ENCODE measurements around the gene NTF3.
A peak's percentile ranks its signal among the peaks of the same experiment; 100 is the strongest.

NTF3 gene

GRCh38 chr12:5416571-5416970 is 15.3 kb upstream of the NTF3 start:
- Mint-ChIP-seq H3K4me1 (no peaks in the 10 kb centered on the region), H3K4me3 (no peak overlapping the region), H3K27me3 (peaks cover 13% of the 10 kb centered on the region), H3K36me3 (ENCODE audit: low read depth) (no peaks in the 10 kb centered on the region), H3K27ac (no peak overlapping the region), H3K9me3 (no peaks in the 10 kb centered on the region)
- ATAC-seq, result no peak
- no peak for DNase-seq

DNA sequence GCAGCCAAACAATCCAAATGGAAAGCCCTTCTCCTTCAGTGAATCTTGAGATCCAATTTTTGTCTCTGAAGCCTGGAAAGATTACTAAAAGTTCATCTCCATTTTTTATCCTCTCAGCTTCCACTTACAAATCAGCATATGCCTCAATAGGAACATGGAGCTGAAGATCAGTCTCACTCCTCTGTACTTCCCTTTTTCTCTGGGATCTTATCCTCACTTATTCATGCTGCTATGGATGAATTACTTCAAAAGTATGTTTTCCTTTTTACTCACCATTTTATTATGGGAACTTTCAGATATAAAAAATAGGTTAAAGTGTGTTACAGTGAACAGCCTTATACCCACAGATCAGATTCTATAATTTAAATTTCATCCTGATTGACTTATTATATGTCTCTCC is 14.4 kb upstream of the NTF3 start:
- DNase-seq (no peak), ATAC-seq (no peak)
- no peaks in the 10 kb centered on the region for H3K36me3 Mint-ChIP-seq (ENCODE audit: low read depth)
- no peak overlapping the region for H3K27ac Mint-ChIP-seq
- no peaks in the 10 kb centered on the region for H3K9me3 Mint-ChIP-seq
- peaks cover 15% of the 10 kb centered on the region for H3K27me3 Mint-ChIP-seq
- H3K4me1 Mint-ChIP-seq, result no peaks in the 10 kb centered on the region
- H3K4me3 Mint-ChIP-seq, result no peak overlapping the region

GRCh38 chr12:5428332-5429221 is 3.3 kb upstream of the NTF3 start:
- peaks cover 11% of the 10 kb centered on the region for H3K4me1 Mint-ChIP-seq
- no peak for ATAC-seq
- H3K9me3 Mint-ChIP-seq, result no peaks in the 10 kb centered on the region
- H3K4me3 Mint-ChIP-seq, result no peak overlapping the region
- H3K36me3 Mint-ChIP-seq (ENCODE audit: low read depth), result no peaks in the 10 kb centered on the region
- H3K27ac Mint-ChIP-seq, result no peak overlapping the region
- DNase-seq, result no peak
- H3K27me3 Mint-ChIP-seq, result peaks cover 46% of the 10 kb centered on the region

GRCh38 chr12:5429741-5430557 is 2.0 kb upstream of the NTF3 start:
- ATAC-seq (no peak), DNase-seq (no peak)
- Mint-ChIP-seq H3K4me1 (peaks cover 11% of the 10 kb centered on the region), H3K27me3 (peaks cover 46% of the 10 kb centered on the region), H3K36me3 (ENCODE audit: low read depth) (no peaks in the 10 kb centered on the region), H3K9me3 (no peaks in the 10 kb centered on the region), H3K4me3 (no peak overlapping the region), H3K27ac (no peak overlapping the region)

DNA sequence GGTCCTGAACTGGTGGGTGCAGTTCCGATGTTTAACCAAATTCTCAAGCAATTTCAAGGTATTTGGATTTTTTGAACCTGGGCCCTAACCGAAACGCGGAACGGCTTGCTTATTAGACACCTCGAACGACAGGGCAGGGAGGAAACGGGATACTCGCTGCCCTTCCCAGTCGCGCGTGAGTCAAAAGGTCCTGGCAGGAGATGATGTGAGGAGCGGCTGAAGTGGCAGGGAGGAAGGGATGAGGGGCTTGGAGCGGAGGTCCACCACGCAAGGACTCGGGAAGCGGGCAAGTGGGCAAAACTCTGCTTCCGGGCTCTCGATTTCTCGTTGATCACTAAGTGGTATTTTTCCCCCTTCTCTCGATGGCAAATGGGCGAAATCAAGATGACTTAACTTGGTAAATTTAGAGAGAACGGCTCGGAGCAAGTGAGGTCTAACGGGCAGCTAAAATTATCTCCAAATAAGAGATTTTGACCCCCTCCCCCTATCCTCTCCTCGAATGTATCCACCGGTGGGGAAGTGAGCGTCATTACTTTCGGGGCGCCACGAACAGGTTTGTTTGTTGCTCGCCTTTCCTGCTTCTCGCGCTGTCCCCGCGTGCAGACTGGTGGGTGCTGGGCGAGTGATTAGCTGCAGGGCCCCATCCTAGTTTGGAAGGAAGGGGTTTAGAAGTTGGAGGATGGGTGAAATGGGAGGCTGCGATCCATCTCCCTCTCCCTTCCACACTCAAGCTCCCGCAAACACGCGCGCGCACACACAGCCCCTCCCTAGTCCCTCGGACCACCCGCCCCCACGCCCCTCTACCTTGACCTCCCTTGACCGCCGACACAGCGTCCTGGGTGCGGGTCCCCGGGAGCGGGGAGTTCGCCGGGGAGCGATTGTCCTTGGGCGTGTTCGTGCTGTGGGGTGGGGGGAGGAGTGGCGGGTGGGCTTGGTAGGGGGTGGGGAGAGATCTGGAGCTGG is 986 bp upstream of the NTF3 start:
- ATAC-seq (no peak), DNase-seq (no peak)
- Mint-ChIP-seq H3K9me3 (no peaks in the 10 kb centered on the region), H3K36me3 (ENCODE audit: low read depth) (no peaks in the 10 kb centered on the region), H3K4me3 (no peak overlapping the region), H3K4me1 (peaks cover 11% of the 10 kb centered on the region), H3K27me3 (peaks cover 44% of the 10 kb centered on the region), H3K27ac (no peak overlapping the region)

DNA sequence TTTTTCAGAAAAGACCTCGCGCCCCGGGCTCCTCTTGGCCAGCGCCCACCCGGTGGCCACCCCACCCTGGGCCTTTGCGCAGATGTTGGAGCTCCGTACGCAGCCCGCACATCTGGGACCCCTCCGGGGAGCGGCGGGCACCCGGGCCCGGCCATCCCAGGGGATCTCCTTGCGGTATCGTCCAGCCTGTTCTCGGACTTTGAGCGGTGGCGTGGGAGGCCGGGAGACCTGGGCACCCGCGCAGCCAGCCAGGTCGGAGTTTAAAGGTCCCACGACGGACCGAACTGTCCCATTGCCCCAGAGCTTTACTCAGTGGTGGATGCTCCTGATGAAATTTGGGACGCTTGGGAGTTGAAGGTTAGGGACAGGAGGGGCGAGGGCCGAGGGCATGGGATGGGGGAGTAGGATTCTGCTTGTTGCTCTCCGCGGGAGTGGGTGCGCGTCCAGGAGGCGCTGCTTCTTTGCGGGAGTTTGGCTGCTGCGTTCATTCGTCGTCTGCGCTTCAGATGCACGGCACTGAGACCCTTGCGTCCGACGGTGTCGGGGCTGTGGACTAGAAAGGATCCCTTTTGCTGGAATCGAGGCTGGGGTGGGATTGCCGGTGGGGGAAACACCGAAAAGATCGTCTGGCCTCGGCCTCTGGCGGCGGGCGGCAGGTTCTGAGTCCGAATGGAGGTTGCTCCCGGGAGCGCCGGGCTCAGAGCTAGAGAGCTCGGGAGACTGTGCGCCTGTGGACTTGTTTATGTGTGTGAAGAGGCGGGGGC is 1.4 kb downstream of the NTF3 start:
- no peak overlapping the region for H3K4me3 Mint-ChIP-seq
- DNase-seq (no peak), ATAC-seq (no peak)
- H3K27ac Mint-ChIP-seq, result no peak overlapping the region
- peaks cover 11% of the 10 kb centered on the region for H3K4me1 Mint-ChIP-seq
- H3K36me3 Mint-ChIP-seq (ENCODE audit: low read depth), result no peaks in the 10 kb centered on the region
- peaks cover 57% of the 10 kb centered on the region for H3K27me3 Mint-ChIP-seq
- H3K9me3 Mint-ChIP-seq, result no peaks in the 10 kb centered on the region

DNA sequence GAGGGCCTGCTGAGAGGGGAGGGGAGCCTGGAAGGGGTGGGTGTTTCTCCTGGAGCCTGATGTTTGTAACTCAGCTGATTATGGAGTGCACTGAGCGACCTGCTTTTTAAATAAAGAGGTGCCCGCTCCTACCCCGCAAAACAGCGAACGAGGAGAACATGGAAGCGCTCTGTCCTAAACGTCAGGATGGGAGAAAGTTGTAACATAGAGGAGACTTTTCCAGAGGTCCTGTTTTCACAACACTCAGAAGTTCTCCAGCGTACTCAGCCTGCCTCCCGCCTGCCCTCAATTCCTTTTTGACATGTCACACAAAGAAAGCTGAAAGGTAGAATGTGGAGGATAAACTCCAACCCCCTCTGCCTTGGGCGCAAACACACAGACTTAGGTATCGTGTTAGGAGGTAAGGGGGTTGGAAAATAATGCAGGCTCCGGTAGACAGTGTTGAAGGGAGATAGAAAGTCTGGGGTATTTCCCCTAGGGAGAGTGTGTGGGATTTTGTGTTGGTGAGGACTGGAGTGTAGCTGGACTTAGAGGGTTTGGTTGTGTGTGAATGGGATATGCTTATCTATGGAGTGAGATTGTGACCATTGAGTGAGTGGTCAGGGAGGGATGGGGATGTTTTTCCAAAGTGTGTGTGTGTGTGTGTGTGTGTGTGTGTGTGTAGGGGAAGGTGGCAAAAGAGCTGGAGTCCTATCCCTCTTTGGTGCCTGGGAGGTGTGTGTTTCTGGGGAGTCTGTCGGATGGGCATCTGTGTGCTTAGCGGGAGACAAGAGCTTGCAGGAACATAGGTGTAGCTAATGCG is 2.1 kb downstream of the NTF3 start:
- Mint-ChIP-seq H3K27ac (no peak overlapping the region), H3K27me3 (peaks cover 54% of the 10 kb centered on the region), H3K9me3 (no peaks in the 10 kb centered on the region), H3K4me1 (peaks cover 11% of the 10 kb centered on the region), H3K36me3 (ENCODE audit: low read depth) (no peaks in the 10 kb centered on the region), H3K4me3 (no peak overlapping the region)
- no peak for DNase-seq
- ATAC-seq, result no peak

DNA sequence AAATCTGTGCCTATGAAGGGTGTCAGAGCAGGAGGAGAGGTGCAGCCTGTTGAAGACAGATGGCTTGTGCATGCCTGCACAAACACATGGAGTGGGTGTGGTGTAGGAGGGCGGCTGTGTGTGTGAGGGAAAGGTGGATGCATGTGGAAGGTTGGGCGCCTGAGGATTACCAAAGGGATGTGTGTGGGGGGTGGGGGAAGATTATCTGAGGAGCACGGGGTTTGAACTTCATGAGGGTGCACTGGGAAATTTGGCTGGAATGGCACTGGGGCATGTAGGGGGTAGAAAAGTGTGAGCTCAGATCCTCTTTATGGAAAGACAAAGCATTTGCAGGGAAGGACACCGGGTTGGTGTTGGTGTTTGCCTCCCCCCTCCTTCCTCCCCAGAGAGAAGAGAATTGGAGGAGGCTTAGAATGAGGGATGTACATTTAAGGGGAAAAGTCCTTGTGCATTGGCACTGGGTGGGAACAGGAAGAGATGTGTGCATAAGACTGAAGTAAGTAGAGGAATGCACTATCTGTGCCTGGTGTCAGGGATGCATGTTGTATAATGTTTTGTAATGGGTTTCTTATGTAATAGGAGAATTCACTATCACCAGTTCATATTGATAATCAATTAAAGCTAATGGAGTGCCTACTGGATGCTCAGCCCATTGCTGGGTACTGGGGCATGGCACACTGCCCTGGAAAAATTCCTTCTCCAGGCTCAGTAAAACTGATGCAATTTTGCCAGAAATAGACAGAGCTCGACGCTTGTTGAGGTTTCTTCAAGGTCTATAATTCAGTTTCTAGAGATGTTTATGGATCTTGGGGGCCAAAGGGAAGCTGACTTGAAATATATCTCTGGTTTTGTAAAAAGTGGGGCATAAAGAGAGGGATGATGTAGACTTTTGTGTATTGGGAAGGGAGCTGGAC is 3.0 kb downstream of the NTF3 start:
- ATAC-seq, result peak; percentile 28
- H3K27me3 Mint-ChIP-seq, result peaks cover 46% of the 10 kb centered on the region
- H3K4me3 Mint-ChIP-seq, result no peak overlapping the region
- H3K36me3 Mint-ChIP-seq (ENCODE audit: low read depth), result no peaks in the 10 kb centered on the region
- no peak overlapping the region for H3K27ac Mint-ChIP-seq
- peaks cover 11% of the 10 kb centered on the region for H3K4me1 Mint-ChIP-seq
- no peaks in the 10 kb centered on the region for H3K9me3 Mint-ChIP-seq
- no peak for DNase-seq

DNA sequence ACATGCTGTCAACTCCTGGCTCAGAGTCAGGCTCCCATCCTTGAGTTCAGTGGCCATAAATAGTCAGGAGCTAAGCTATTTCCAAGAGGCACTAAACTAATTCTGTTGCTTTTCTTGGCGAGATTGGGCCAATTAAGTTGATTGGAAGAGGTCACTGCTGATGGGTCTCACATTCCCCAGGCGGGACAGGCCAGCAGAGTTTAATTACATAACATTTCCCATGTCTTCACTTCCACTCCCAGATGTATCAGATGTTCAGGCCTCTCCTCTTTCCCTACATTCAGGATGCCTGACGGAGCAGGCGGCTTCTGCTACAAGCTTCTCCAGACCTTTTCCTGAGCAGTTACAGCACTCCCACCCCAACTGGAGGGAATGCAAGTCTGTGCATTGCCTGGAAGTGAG is 5.3 kb downstream of the NTF3 start:
- Mint-ChIP-seq H3K4me1 (peaks cover 3% of the 10 kb centered on the region), H3K9me3 (no peaks in the 10 kb centered on the region), H3K36me3 (ENCODE audit: low read depth) (no peaks in the 10 kb centered on the region), H3K4me3 (no peak overlapping the region), H3K27me3 (peaks cover 31% of the 10 kb centered on the region), H3K27ac (no peak overlapping the region)
- ATAC-seq (no peak), DNase-seq (no peak)

GRCh38 chr12:5437589-5437988 is 5.7 kb downstream of the NTF3 start:
- peaks cover under 1% of the 10 kb centered on the region for H3K4me1 Mint-ChIP-seq
- no peak for DNase-seq
- no peaks in the 10 kb centered on the region for H3K36me3 Mint-ChIP-seq (ENCODE audit: low read depth)
- no peaks in the 10 kb centered on the region for H3K9me3 Mint-ChIP-seq
- H3K27me3 Mint-ChIP-seq, result peaks cover 29% of the 10 kb centered on the region
- no peak for ATAC-seq
- peak overlapping the region; percentile 57 for H3K27ac Mint-ChIP-seq
- no peak overlapping the region for H3K4me3 Mint-ChIP-seq

GRCh38 chr12:5438671-5439200 is 6.8 kb downstream of the NTF3 start:
- H3K27ac Mint-ChIP-seq, result no peak overlapping the region
- H3K36me3 Mint-ChIP-seq (ENCODE audit: low read depth), result no peaks in the 10 kb centered on the region
- no peak for ATAC-seq

DNA sequence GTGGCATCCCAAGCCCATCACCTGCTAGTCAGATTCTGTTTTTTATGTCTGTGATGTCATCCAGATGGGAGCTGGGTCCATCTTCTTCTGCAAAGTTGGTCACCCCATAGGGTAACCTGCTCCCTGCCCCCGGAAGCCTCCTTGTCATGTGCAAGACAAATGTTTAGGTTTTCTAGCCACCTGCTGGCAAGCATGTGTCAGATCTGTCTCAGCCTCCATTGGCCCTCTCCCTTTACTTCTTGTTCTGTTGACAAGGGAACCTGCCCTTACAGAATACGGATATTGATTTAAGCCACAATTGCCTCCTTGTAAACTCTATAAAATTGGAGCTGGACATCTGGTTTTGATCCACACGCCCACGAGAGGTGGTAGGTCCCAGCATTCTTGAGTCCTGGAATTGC is 7.5 kb downstream of the NTF3 start:
- no peaks in the 10 kb centered on the region for H3K36me3 Mint-ChIP-seq (ENCODE audit: low read depth)
- no peak for DNase-seq

More at GRCh38 chr12:5438671-5439200, 6.8 kb downstream of the NTF3 start:
- no peaks in the 10 kb centered on the region for H3K9me3 Mint-ChIP-seq
- H3K4me3 Mint-ChIP-seq, result no peak overlapping the region
- H3K27me3 Mint-ChIP-seq, result peaks cover 30% of the 10 kb centered on the region
- no peaks in the 10 kb centered on the region for H3K4me1 Mint-ChIP-seq
- DNase-seq, result no peak

More for the DNA sequence above, 7.5 kb downstream of the NTF3 start:
- H3K27ac Mint-ChIP-seq, result no peak overlapping the region
- no peaks in the 10 kb centered on the region for H3K4me1 Mint-ChIP-seq
- H3K4me3 Mint-ChIP-seq, result no peak overlapping the region
- ATAC-seq, result no peak
- no peaks in the 10 kb centered on the region for H3K9me3 Mint-ChIP-seq
- H3K27me3 Mint-ChIP-seq, result peaks cover 30% of the 10 kb centered on the region

Measured in activated naive CD8-positive, alpha-beta T cell treated with anti-CD3 and anti-CD28 coated beads, Interleukin-2, amount 50 U/mL, for 24 hours (primary cell).